T47D (cell line): Measurements from ENCODE around the gene GGTLC3.
"Not testable (repeated sequence)": the region's sequence is repeated elsewhere in the genome, so short reads cannot be mapped to it uniquely, and the experiment has no call there.

Experiments
- DNase-seq, 2 experiments: peaks; one replicate each; pipeline versions ENCODE4 v3.0.0 to v3.0.0-alpha.2; 2011 to 2012; ENCODE audit warnings: low read depth in 1 of 2, low spot score in 1 of 2
- in situ Hi-C: cut with HindIII; loops from 2 replicates; pipeline ENCODE4 v1.10.0; 2016; ENCODE audit warnings: low sequenced_read_pairs, low pct_unique_long_range_greater_than_20kb

GGTLC3 gene

DNA sequence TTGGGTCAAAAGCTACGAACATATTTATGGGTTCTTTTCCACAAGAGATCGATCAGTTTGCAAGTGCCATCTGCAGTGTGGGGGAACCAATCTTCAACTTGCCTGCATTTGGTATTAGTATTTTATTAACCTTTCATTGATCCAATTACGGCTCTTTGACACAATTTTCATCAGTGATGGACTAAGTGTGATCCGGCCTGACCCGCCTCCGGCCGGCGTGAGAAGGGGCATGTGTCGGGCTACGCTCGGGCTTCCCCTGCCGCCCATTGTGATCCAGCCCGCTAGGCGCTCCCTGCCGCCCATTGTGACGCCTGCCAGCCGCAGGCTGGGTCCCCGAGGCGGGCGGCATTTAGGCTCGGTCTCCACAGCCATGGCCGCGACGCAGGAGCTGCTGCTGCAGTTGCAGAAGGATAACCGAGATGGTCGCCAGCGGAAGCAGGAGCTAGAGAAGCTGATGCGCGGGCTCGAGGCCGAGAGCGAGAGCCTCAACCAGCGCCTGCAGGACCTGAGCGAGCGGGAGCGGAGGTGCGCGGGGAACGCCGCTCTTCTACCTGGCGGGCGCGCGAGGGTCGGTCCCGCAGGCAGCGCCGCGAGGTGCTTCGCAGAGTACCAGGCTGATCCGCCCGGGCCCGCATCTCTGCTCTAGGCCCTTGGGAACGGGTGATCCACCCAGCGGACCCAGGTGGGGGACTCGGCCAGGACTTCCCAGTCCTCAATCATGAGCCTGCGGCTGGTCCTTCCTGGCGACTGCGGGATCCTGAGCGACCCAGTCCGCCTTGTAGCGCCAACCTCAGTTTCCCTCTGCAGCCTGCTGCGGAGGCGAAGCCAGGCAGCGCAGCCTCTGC is 10.0 kb upstream of the GGTLC3 start, which contains the start of gene TMEM191B:
TSS of gene TMEM191B (plus strand) at position 51 of the 845 bp plus-strand sequence. CDS start at position 230, 179 bp downstream.
- DNase-seq, in situ Hi-C loops: not testable (repeated sequence)

DNA sequence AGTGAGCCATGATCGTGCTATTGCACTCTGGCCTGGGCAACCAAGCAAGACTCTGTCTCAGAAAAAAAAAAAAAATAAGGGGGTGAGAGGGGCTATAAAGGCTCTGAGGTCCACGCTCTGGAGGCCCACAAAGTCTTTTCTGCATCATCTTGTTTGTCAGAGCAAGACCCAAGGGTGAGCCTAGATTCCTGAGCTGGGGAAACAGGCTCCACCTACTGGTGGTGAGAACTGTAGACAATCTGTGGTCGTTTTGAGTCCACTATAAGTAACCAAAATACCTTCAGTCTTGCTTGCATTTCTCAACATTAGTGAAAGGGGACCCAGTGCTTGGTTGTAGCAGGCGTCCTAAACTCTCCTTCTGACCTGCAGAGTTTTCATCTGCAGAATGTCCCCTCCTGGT is 5.4 kb upstream of the GGTLC3 start:
- DNase-seq, in situ Hi-C loops: not testable (repeated sequence)

DNA sequence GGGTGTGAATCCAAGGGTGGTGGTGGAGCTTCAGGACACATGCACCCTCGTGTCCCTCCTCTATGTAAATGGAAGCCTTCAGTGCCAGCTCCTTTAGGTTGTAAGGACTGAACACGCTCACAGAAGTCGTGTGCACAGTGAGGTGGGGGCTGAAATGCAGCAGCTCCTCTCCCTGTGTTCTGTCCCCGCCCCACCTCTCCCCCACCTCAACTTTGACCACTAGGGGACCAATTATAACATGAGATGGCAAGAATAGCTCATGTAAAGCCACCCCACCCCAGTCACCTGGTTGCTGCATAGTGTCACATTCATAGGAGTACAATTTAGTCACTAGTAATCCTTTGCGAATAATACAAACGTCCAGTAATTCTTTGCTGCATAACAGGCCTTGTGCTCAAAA is 4.8 kb upstream of the GGTLC3 start:
- DNase-seq, in situ Hi-C loops: not testable (repeated sequence)

DNA sequence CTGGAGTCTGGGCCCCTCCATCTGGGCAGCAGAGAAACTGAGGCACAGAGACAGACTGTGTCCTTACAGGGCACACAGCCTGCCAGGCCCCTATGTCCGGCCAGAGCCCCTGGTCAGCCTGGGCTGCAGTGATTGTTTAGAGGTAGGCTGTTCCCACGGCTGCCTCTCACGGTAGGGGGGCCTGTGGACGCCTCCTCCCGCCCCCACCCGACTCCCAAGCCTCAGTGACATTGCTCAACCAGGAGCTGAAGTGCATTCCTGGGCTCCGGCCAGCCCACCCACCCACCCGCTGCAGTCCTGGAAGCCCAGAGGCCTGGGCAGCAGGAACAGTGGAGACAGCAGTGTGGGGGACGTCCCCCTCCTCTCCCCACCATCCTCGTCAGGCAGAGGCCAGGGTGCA is 4.5 kb downstream of the GGTLC3 start:
- in situ Hi-C loops, DNase-seq: not testable (repeated sequence)

DNA sequence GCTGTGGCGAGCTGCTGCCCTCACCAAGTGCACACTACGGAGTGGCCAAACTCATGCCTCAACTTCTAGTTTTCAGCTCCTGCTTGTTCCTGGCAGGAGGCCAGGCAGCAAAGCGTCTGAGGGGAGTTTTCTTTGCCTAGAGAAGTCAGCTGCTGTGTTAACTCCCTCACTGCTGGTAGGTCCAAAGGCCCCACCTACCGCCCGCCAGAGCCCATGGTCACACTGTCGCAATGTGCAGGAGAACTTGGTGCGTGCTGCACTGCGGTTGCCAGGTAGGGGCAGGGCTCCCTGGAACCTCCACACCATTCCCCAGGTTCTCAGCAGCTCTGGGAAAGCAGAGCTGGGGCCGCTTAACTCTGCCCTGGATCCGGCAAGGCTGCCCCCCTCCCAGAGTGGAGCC is 5.6 kb downstream of the GGTLC3 start:
- in situ Hi-C loops, result not testable (repeated sequence)

DNA sequence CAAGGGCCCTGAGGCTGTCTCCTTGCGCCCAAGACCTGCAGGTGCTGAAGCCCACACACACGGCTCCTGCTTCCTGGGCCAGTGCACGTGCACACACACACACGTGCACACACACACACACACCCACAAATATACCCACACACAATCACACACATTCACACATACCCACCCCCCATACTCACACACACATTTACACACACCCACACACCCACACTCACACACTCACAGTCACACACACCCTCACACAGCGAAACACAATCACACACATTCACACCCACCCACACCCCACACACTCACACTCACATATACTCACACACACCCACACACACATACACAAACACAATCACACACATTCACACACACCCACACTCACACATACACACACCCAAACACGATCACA is 6.6 kb downstream of the GGTLC3 start:
- in situ Hi-C loops, result not testable (repeated sequence)

More for the DNA sequence above, 5.6 kb downstream of the GGTLC3 start:
- not testable (repeated sequence) for DNase-seq

DNA sequence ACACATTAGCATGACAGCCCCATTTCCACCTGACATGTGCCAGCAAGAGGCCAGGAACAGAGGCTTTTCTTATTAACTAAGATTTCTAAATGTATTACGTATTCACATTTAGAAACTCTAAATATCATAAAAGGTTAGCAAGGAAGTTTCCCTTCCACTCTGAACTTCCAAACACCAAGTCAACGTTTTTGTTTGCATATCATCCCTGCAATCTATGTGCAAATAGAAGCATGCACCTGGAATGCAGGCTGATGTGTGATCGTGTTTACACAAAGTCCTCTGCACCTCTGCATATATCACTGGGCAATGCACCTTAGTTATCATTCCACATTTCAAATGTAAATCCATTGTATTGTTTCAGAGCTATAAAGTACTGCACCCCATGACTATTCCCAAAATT is 21.7 kb downstream of the GGTLC3 start:
- DNase-seq, in situ Hi-C loops: not testable (repeated sequence)

More for the DNA sequence above, 6.6 kb downstream of the GGTLC3 start:
- DNase-seq, result not testable (repeated sequence)
